ENCODE measurements around the gene WDR70. TPM values are rescaled to one million over a fixed set of nuclear protein-coding genes. Genes with fewer than 3 reads are reported as not detected.

WDR70 gene
- total and polyA plus RNA-seq, 2 of the 8 experiments (the other 6 are each of a cell fraction or from before 2014, with no cell fraction given) = 10.6 to 37.4 TPM

GRCh38 chr5:37725185-37725584 is 346.1 kb downstream of the WDR70 start:
- Histone ChIP-seq H3K56ac (replicated peaks; ENCODE audit: insufficient read length, low read depth, low read length) (no peak overlapping the region), H3K4me3 (ENCODE audit: extremely low read depth in 1 of 4, insufficient read depth in 2 of 4, low read depth in 3 of 4, low read length in 4 of 4) (no peak overlapping the region), H4K5ac (ENCODE audit: insufficient read length, low read depth, low read length) (no peak overlapping the region), H2AK5ac (ENCODE audit: low read depth, low read length) (no peak overlapping the region), H4K91ac (replicated peaks; ENCODE audit: insufficient read length, low read length) (no peak overlapping the region), H3K23me2 (ENCODE audit: low read depth, low read length) (no peaks in the 10 kb centered on the region), H3K27ac (ENCODE audit: low read depth, low read length) (no peak overlapping the region), H3K79me2 (ENCODE audit: control insufficient read depth in 1 of 2, insufficient read depth in 2 of 2, low read length in 2 of 2) (no peaks in the 10 kb centered on the region), H3K4ac (replicated peaks; ENCODE audit: insufficient read length, low read depth, low read length) (no peak overlapping the region), H3K9ac (replicated peaks in 1 of 4; ENCODE audit: extremely low read depth in 1 of 4, low read depth in 3 of 4, low read length in 3 of 4) (no peak overlapping the region), H2BK20ac (ENCODE audit: low read length) (no peak overlapping the region), H3K27me3 (replicated peaks in 1 of 4; ENCODE audit: control insufficient read depth in 3 of 4, extremely low read depth in 1 of 4, insufficient read depth in 3 of 4, low read length in 3 of 4) (no peaks in the 10 kb centered on the region), H2BK15ac (ENCODE audit: low read length) (no peak overlapping the region), H3K4me1 (replicated peaks in 1 of 4; ENCODE audit: control insufficient read depth in 3 of 4, insufficient read depth in 4 of 4, low read length in 3 of 4) (peaks cover 0 to 6% (median 2%) of the 10 kb centered on the region in 4 experiments; a peak in 3 of 7 replicates), H2BK12ac (ENCODE audit: low read depth, low read length) (no peak overlapping the region), H3K18ac (ENCODE audit: extremely low read depth, low read length) (no peak overlapping the region), H3K9me3 (ENCODE audit: insufficient read depth in 2 of 2, low read depth in 1 of 2, low read length in 1 of 2) (no peaks in the 10 kb centered on the region), H2BK120ac (replicated peaks; ENCODE audit: low read depth, low read length) (no peak overlapping the region), H2BK5ac (ENCODE audit: low read depth, low read length) (no peak overlapping the region), H2AFZ (ENCODE audit: low read length) (no peak overlapping the region), H3K14ac (ENCODE audit: insufficient read length) (no peak overlapping the region), H3K36me3 (ENCODE audit: control insufficient read depth in 2 of 4, insufficient read depth in 4 of 4, low read length in 3 of 4) (peaks cover 0 to 4% (median 3%) of the 10 kb centered on the region in 4 experiments; a peak in 4 of 8 replicates), H3K23ac (ENCODE audit: insufficient read length) (no peak overlapping the region), H3K79me1 (ENCODE audit: low read depth, low read length) (no peaks in the 10 kb centered on the region), H4K20me1 (replicated peaks in 1 of 2; ENCODE audit: control insufficient read depth in 1 of 2, insufficient read depth in 2 of 2, low read length in 2 of 2) (no peaks in the 10 kb centered on the region), H3K4me2 (ENCODE audit: insufficient read depth in 1 of 2, low read depth in 2 of 2, low read length in 2 of 2) (no peak overlapping the region), H4K8ac (ENCODE audit: extremely low read depth, insufficient read depth, low read length) (no peak overlapping the region)
- FAIRE-seq (no peak), DNase-seq (ENCODE audit: low read depth in 1 of 2, low spot score in 2 of 2) (no peak)
- CTCF ChIA-PET (ENCODE audit: partially characterized antibody) = interaction anchor here (0.6 to 7.4 kb wide), 17 partner anchors 9 to 467 kb away, joined by 3 to 113 read pairs (median 3); no protein-coding TSS in a partner anchor
- POLR2A ChIA-PET (ENCODE audit: partially characterized antibody) = no interaction called here
- TF ChIP-seq CBX8 (IDR thresholded peaks at IDR 0.05; ENCODE audit: borderline replicate concordance, low read depth, low read length) = no peak
- TF ChIP-seq, protein P1, sequence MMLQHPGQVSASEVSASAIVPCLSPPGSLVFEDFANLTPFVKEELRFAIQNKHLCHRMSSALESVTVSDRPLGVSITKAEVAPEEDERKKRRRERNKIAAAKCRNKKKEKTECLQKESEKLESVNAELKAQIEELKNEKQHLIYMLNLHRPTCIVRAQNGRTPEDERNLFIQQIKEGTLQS (IDR thresholded peaks at IDR 0.05; ENCODE audit: insufficient read depth, low read depth, low read length) = no peak
- TF ChIP-seq JUN (IDR thresholded peaks at IDR 0.05; ENCODE audit: low read depth, low read length) = no peak
- TF ChIP-seq POU5F1 (IDR thresholded peaks at IDR 0.05; ENCODE audit: low read depth, low read length) = no peak
- no peak for TF ChIP-seq HDAC2 (IDR thresholded peaks at IDR 0.05; ENCODE audit: borderline replicate concordance in 1 of 2, low read depth in 2 of 2, low read length in 2 of 2)
- no peak for TF ChIP-seq SP1 (IDR thresholded peaks at IDR 0.05; ENCODE audit: low read depth, low read length)
- TF ChIP-seq USF2 (IDR thresholded peaks at IDR 0.05; ENCODE audit: low read length) = no peak
- TF ChIP-seq CREB1 (IDR thresholded peaks at IDR 0.05) = no peak
- no peak for TF ChIP-seq HDAC6 (IDR thresholded peaks at IDR 0.05; ENCODE audit: low read depth, low read length)
- no peak for TF ChIP-seq EZH2 (IDR thresholded peaks at IDR 0.05; ENCODE audit: low read depth, low read length, severe bottlenecking)
- no peak for TF ChIP-seq SIX5 (IDR thresholded peaks at IDR 0.05; ENCODE audit: low read depth, low read length)
- WGBS, 2 experiments (ENCODE audit: extremely low coverage in 1 of 2, insufficient coverage in 1 of 2, insufficient read length in 1 of 2, insufficient replicate concordance in 2 of 2, low coverage in 1 of 2, low lambda C conversion rate in 2 of 2, missing lambda C conversion rate in 1 of 2) = 92% methylated on average over 2 of the region's 2 CpGs; no CpG with 5 or more reads in 1 of the 2 experiments
